ENCODE data around the gene ATG2A.

The ATG2A gene

DNA sequence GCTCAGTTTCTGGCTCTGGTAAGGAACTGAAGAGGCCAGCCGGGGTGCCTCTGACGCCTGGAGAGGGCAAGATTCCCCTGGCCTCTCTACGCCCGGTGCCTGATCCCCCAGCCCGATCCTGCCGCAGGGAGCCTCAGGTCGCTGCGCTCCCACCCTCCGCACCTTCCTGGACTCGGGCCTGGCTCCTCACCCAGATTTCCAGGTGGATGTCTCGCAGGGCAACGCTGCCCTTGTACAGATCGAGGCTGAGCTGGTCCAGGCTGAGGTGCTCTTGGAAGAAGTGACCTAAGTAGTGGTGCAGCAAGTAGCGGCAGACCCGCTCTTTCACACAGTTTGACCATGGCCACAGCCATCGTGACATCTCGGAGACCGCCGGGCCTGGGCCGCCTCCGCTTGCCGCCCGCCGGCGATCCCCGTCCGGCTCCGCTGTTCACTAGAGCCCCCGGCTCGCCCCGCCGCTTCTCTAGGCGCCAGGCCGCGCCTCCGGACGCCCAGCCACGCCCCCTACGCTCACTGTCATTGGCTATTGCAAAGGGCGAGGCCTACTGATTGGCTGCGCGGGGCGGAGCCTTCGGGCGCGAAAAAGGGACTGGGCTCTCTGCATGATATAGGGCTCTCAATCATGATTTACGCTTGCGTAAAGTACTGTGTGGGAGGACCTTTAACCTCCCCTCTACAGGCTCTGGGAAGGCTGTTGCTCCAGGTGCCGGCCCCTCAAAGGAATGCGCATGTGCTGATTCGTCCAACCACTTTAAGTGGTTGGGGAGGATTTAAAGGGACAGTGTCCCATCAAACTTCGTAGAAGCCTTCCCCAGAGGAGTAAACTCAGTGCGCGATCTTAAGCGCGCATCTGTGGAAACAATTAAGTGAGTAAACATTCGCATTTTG is at the start of gene ATG2A:
Gene ATG2A (minus strand): TSS at position 435 of the 888 bp plus-strand sequence. CDS start 74 bp downstream, at position 361.
- DNase-seq (ENCODE audit: low spot score): peak; percentile 98

DNA sequence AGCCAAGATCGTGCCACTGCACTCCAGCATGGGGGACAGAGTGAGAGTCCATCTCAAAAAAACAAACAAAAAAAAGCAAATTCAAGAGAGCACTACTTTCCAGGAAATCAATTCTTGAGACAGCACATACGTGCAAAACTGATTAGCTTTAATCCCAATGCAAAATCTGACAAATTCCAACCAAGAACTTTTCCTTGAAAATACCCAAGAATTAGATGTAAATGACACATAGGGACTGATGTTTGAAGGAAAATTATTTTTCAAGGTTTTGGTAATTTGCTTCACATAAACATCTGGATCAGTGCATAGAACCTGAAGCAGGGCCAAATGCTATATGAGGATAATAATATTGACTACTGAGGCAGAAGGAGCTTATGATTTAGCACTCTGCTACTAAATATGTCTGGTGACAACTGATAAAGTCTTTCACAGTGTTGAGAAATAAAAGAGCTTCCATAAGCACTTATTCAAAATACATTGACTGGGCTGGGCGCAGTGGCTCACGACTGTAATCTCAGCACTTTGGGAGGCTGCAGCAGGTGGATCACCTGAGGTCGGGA is 46.1 kb upstream of the ATG2A start:
- DNase-seq (ENCODE audit: low spot score): no peak

DNA sequence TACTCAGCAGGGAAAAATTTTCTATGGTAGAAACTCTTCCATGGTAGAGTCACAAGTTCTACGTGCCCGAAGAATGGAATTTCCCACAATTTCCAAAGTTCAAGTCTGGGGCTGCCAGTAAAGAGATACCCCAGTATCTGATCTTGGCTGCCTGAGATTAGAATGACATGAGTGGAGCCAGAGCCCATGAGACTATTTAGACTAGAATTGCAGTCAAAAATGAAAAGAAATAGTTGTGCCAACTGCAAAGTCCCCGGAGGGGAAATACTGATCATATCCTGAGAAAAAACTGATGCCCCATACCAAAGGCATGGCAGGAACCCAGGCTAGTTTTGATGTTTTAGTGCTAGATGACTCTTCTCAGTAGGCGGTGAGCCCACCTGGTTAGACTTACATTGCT is 43.7 kb upstream of the ATG2A start:
- DNase-seq (ENCODE audit: low spot score): no peak

- DNase-seq (ENCODE audit: low spot score): no peak
These were observed 42.5 kb upstream of the ATG2A start for GRCh38 chr11:64959498-64959897.

GRCh38 chr11:64954201-64954600 is 37.2 kb upstream of the ATG2A start:
- no peak for DNase-seq (ENCODE audit: low spot score)

DNA sequence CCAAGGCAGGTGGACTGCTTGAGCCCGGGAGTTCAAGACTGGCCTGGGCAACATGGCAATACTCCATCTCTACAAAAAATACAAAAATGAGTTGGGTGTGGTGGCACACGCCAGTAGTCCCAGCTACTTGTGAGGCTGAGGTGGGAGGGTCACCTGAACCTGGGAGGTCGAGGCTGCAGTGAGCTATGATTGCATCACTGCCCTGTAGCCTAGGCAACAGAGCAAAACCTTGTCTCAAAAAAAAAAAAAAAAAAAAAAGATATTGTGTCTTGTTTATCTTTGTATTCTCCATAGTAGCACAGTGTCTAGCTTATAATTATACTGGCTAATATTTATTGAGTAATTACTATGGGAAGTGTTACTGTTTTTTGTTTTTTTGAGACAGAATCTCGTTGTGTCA is 34.5 kb upstream of the ATG2A start:
- DNase-seq (ENCODE audit: low spot score): no peak

- DNase-seq (ENCODE audit: low spot score): no peak
These were observed 30.3 kb upstream of the ATG2A start for GRCh38 chr11:64947208-64947814.

DNA sequence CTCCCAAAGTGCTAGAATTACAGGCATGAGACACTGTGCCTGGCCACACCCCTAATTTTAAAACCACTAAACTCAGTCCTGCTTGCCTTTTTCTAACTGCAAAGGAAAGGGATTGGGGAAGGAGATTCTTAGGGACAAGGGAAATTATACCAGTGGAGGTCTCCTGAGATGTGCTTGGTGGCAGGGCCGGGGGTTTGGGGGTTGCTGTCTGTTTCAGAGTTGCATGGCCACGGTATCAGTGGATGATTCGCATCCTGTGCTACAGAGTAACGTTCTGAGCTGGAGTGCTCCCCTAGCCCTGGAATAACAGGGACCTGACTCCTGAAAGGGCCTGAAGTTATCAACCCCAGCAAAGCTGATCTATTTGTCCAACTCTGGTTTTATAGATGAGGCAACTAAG is 19.5 kb upstream of the ATG2A start:
- DNase-seq (ENCODE audit: low spot score): no peak

DNA sequence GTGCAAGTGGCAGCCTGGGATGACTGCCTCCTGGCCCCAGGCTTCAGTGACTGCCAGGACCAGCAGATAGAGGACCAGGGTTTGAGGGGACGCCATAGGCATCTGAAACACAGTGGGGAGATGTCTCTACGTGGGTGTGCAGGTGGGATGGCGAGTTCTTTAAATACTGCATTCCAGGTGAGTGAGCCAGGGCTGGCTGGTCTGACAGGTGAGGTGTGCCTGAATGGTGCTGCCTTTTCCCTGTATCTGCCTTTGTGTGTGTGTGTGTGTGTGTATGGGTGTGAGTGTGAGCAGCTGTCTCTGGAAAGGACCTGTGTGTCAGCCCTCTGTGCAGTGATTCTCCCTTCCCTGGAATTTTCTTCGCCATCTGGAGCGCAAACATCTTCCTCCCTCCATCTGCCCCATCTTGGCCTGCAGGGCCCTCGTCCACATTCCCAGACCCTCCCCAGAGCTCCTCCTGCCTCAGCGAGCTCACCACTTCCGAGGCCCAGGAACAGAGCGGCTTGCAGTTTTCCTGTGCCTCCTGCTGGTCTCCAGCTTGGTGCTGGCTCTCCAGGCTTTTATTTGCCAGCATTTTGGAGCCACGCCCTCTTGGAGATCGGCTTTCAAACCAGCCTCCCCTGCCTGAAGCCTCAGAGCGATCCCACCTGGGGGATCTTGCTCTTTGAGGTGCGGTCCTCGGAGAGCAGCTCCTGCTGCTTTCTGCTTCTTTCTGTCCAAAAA is 18.5 kb upstream of the ATG2A start, which contains the start of gene GPHA2:
Gene GPHA2 (minus strand): TSS at position 535 of the 723 bp plus-strand sequence. CDS start 433 bp downstream, at position 102.
- DNase-seq (ENCODE audit: low spot score): no peak

- no peak for DNase-seq (ENCODE audit: low spot score)
These were observed 17.8 kb upstream of the ATG2A start for GRCh38 chr11:64934682-64935358.

- no peak for DNase-seq (ENCODE audit: low spot score)
These were observed 17.1 kb upstream of the ATG2A start for GRCh38 chr11:64933935-64934681.

GRCh38 chr11:64933213-64933934 is 16.4 kb upstream of the ATG2A start:
- no peak for DNase-seq (ENCODE audit: low spot score)

DNA sequence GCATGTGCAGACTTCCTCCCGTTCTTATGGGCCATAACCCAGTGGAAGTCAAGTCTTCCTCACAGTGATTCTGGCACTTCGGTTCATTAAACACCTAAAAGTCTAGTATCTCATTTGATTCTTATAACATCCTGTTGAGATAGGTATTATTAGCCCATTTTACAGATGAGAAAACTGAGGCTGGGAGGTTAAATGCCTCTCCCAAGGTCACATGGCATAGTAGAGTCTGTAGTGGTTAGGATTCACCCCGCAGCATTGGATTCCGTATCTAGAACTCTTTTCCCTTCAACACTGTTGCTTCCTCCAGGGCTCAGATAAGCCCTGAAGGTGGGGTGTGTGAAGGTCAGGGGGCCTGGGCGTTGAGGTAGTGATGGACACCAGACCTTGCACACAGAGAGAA is 15.3 kb upstream of the ATG2A start:
- DNase-seq (ENCODE audit: low spot score): no peak

DNA sequence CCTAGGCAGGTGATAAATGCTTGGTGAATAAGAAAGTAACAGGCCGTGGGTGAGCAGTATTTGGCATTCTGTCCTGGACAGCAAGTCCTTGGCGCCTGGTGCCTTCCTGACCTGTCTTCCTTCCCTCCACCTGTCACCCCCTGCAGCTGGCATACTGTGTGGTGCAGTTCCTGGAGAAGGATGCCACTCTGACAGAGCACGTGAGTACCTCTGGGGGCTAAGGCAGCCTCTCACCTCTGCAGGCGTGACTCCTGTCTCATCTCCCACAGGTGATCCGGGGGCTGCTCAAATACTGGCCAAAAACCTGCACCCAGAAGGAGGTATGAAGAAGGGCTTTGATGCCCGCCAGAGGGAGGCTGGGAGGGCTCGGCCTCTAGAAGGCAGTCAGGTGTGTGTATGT is 14.3 kb upstream of the ATG2A start:
- no peak for DNase-seq (ENCODE audit: low spot score)

- DNase-seq (ENCODE audit: low spot score): no peak
These were observed 13.3 kb upstream of the ATG2A start for GRCh38 chr11:64930340-64930739.

- no peak for DNase-seq (ENCODE audit: low spot score)
These were observed 12.6 kb upstream of the ATG2A start for GRCh38 chr11:64929625-64930024.

DNA sequence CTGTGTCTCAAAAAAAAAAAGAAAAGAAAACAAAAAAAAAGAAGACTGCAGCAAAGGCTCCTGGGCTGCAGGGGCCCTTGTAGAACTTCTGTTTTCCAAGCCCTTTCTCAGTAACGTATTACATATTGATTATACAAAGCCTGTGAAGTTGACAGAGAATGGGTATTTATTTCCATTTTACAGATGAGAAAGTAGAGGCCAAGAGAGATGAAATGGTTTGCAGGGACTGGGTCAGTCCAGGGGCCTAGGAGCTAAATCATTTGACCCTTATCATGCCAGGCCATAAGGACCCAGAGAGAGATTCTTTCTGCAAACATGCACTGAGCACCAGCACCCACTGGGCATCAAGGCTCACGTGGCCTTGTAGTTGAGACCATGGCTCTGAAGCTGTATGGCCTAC is 11.9 kb upstream of the ATG2A start:
- no peak for DNase-seq (ENCODE audit: low spot score)

DNA sequence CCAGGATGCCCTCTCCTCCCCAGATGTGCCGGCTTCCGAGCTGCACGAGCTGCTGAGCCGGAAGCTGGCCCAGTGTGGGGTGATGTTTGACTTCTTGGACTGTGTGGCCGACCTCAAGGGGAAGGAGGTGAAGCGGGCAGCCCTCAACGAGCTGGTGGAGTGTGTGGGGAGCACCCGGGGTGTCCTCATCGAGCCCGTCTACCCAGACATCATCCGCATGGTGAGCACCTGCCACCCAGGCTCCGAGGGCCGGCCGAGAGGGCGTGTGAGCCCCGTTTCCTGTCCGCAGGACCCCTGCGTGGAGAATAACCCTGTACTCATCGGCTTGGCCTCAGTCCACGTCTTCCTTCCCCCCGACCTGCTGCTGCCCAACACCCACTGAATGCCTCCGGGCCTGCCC is 9.7 kb upstream of the ATG2A start:
- no peak for DNase-seq (ENCODE audit: low spot score)

DNA sequence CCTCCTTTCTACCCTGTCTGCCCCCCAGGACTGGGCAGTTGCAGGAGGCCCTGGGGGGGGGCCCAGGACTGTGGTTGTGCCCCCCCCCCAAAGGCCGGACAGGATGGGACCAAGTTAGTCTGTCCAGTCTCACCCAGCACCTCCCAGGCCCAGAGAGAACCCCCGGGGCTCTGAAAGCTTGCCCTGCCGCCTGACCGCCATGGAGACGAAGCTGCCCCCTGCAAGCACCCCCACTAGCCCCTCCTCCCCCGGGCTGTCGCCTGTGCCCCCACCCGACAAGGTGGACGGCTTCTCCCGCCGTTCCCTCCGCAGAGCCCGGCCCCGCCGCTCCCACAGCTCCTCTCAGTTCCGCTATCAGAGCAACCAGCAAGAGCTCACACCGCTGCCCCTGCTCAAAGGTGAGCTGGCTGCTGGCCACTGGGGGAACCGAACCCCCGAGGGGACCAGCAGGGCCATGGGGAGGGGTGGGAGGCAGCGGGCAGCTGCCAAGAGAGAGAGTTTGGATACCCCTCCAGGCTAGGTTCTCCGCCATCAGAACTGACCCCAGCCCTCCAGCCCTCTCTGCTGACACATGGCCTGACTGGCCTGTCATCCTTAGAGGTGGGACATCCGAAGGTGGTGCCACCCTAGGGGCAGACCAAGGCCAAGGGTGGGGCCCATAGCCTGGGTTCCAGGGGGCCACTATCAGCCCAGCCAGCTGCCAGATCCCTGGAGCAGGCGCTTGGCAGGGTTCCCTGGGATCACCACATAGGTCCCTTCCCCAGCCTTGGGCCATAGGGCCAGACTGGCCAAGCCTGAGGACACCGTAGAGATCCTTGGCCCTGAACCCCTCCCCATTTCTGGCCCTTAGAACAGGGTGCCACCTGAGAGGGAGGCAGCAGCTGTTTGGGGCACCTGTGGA is 8.8 kb upstream of the ATG2A start:
- no peak for DNase-seq (ENCODE audit: low spot score)

All from LoVo (cell line).